Hepatocyte (in vitro differentiated cells): ENCODE data around the gene HNF4A. TPM values are rescaled to one million over a fixed set of nuclear protein-coding genes. Genes with fewer than 3 reads are reported as not detected.

Experiments used
- DNase-seq: peaks from one replicate; pipeline ENCODE4 v3.0.0-alpha.2; 2016; ENCODE audit warnings: low spot score
- H2AFZ ChIP-seq: fragments of 200-600 bp; sonication (generic); 2 replicates; pipeline ENCODE4 v1.6.0; 2016; ENCODE audit warnings: antibody characterized with exemption, mild to moderate bottlenecking
- H3K27ac ChIP-seq: fragments of 200-600 bp; sonication (generic); 2 replicates; pipeline ENCODE4 v1.5.1; 2016; ENCODE audit warnings: mild to moderate bottlenecking
- H3K27me3 ChIP-seq: fragments of 200-600 bp; sonication (generic); 2 replicates; pipeline ENCODE4 v1.6.1; 2016
- H3K36me3 ChIP-seq: fragments of 200-600 bp; sonication (generic); replicated peaks from 2 replicates; pipeline ENCODE4 v1.5.1; 2016; ENCODE audit warnings: low read depth; ENCODE audit not compliant: insufficient read depth
- H3K4me1 ChIP-seq: fragments of 200-600 bp; sonication (generic); 2 replicates; pipeline ENCODE4 v1.5.1; 2016; ENCODE audit warnings: mild to moderate bottlenecking, moderate library complexity; ENCODE audit not compliant: insufficient read depth
- H3K4me2 ChIP-seq: fragments of 200-600 bp; sonication (generic); 2 replicates; pipeline ENCODE4 v1.6.0; 2016
- H3K4me3 ChIP-seq: fragments of 200-600 bp; sonication (generic); 2 replicates; pipeline ENCODE4 v1.5.1; 2016; ENCODE audit warnings: mild to moderate bottlenecking
- H3K79me2 ChIP-seq: fragments of 200-600 bp; sonication (generic); 2 replicates; pipeline ENCODE4 v1.6.0; 2017; ENCODE audit warnings: mild to moderate bottlenecking
- H3K9me2 ChIP-seq: fragments of 200-600 bp; sonication (generic); replicated peaks from 2 replicates; pipeline ENCODE4 v1.6.0; 2017; ENCODE audit warnings: mild to moderate bottlenecking; ENCODE audit not compliant: insufficient read depth
- H3K9me3 ChIP-seq: fragments of 200-600 bp; sonication (generic); 2 replicates; pipeline ENCODE4 v1.5.1; 2016; ENCODE audit warnings: low read depth, mild to moderate bottlenecking
- H4K20me1 ChIP-seq: fragments of 200-600 bp; sonication (generic); 2 replicates; pipeline ENCODE4 v1.6.0; 2016; ENCODE audit warnings: mild to moderate bottlenecking; ENCODE audit not compliant: insufficient read depth, poor library complexity, severe bottlenecking
- CTCF ChIP-seq: fragments of 200-600 bp; sonication (generic); IDR thresholded peaks from 2 replicates; pipeline ENCODE4 v1.5.1; 2016; ENCODE audit warnings: antibody characterized with exemption, mild to moderate bottlenecking; ENCODE audit not compliant: poor library complexity
- EZH2 ChIP-seq: fragments of 200-600 bp; sonication (generic); IDR thresholded peaks from 2 replicates; pipeline ENCODE4 v1.6.1; 2016; ENCODE audit warnings: antibody characterized with exemption, mild to moderate bottlenecking, borderline replicate concordance
- EZH2phosphoT487 ChIP-seq: fragments of 200-600 bp; sonication (generic); IDR thresholded peaks from one replicate; pipeline ENCODE4 v1.6.1; 2018; ENCODE audit warnings: antibody characterized with exemption, mild to moderate bottlenecking, low read depth, moderate library complexity; ENCODE audit not compliant: unreplicated experiment, severe bottlenecking
- WGBS: methylation state at CpG from one replicate; pipeline ENCODE4 v1.1.6; 2016; ENCODE audit warnings: low lambda C conversion rate; ENCODE audit errors: missing lambda C conversion rate; 5-methylcytosine and 5-hydroxymethylcytosine counted together
- polyA plus RNA-seq: library from polyadenylated mRNA; unstranded; fragments of >200 nt; fragmentation: Nextera tagmentation; extraction: Ambion mirVana; gene quantifications from 2 replicates; pipeline ENCODE4 v1.2.1, GENCODE V29; 2016
- total RNA-seq: library from RNA; depleted of rRNA; stranded (reverse); fragments of >200 nt; gene quantifications from 2 replicates; pipeline ENCODE4 v1.2.3, GENCODE V29; 2014

HNF4A gene
- total and polyA plus RNA-seq, 2 experiments from 2014 or later = 38.2 to 88.0 TPM

- Histone ChIP-seq H3K27ac (peak overlapping the region; percentile 97), H3K36me3 (no peaks in the 10 kb centered on the region), H3K27me3 (no peaks in the 10 kb centered on the region), H3K9me2 (no peaks in the 10 kb centered on the region), H2AFZ (no peak overlapping the region), H4K20me1 (no peaks in the 10 kb centered on the region), H3K4me3 (no peak overlapping the region), H3K9me3 (no peaks in the 10 kb centered on the region), H3K4me1 (peaks cover 37% of the 10 kb centered on the region), H3K4me2 (peak overlapping the region; percentile 12), H3K79me2 (peaks cover 34% of the 10 kb centered on the region)
- WGBS = 93% methylated on average over 20 of the region's 20 CpGs
- no peak for TF ChIP-seq EZH2phosphoT487
- peak; percentile 3 for DNase-seq
Measured at GRCh38 chr20:44405785-44406571, 50.5 kb downstream of the HNF4A start.

- H2AFZ ChIP-seq = no peak overlapping the region
- H4K20me1 ChIP-seq = no peaks in the 10 kb centered on the region
- peak overlapping the region; percentile 12 for H3K4me2 ChIP-seq
- no peaks in the 10 kb centered on the region for H3K36me3 ChIP-seq
- peaks cover 38% of the 10 kb centered on the region for H3K4me1 ChIP-seq
- no peaks in the 10 kb centered on the region for H3K9me2 ChIP-seq
- no peak overlapping the region for H3K4me3 ChIP-seq
- peak; percentile 8 for DNase-seq
- WGBS = 69% methylated on average over 7 of the region's 7 CpGs
- no peaks in the 10 kb centered on the region for H3K27me3 ChIP-seq
- peak overlapping the region; percentile 97 for H3K27ac ChIP-seq
- TF ChIP-seq CTCF = no peak
- H3K9me3 ChIP-seq = no peaks in the 10 kb centered on the region
- H3K79me2 ChIP-seq = peaks cover 29% of the 10 kb centered on the region
Measured at GRCh38 chr20:44406572-44407137, 51.2 kb downstream of the HNF4A start.

- Histone ChIP-seq H3K27me3 (no peaks in the 10 kb centered on the region), H3K9me2 (no peaks in the 10 kb centered on the region), H3K4me2 (no peak overlapping the region), H3K4me1 (peaks cover 48% of the 10 kb centered on the region), H4K20me1 (no peaks in the 10 kb centered on the region), H3K9me3 (no peaks in the 10 kb centered on the region), H3K4me3 (no peak overlapping the region), H3K79me2 (peaks cover 24% of the 10 kb centered on the region), H2AFZ (no peak overlapping the region), H3K36me3 (no peaks in the 10 kb centered on the region), H3K27ac (peak overlapping the region; percentile 100)
- TF ChIP-seq EZH2 (no peak), EZH2phosphoT487 (no peak), CTCF (no peak)
- peak; percentile 92 for DNase-seq
- WGBS = 55% methylated on average over 14 of the region's 14 CpGs
Measured at GRCh38 chr20:44407402-44408184, 52.1 kb downstream of the HNF4A start.

- WGBS = 85% methylated on average over 2 of the region's 2 CpGs
- no peak overlapping the region for H3K4me2 ChIP-seq
- no peak overlapping the region for H2AFZ ChIP-seq
- no peaks in the 10 kb centered on the region for H3K36me3 ChIP-seq
- peaks cover 8% of the 10 kb centered on the region for H3K79me2 ChIP-seq
- no peaks in the 10 kb centered on the region for H3K27me3 ChIP-seq
- no peaks in the 10 kb centered on the region for H3K9me2 ChIP-seq
- H3K4me3 ChIP-seq = no peak overlapping the region
- peaks cover 54% of the 10 kb centered on the region for H3K4me1 ChIP-seq
- H4K20me1 ChIP-seq = no peaks in the 10 kb centered on the region
- DNase-seq = no peak
- H3K9me3 ChIP-seq = no peaks in the 10 kb centered on the region
- TF ChIP-seq CTCF (no peak), EZH2 (no peak), EZH2phosphoT487 (no peak)
- peak overlapping the region; percentile 100 for H3K27ac ChIP-seq
Measured at GRCh38 chr20:44409132-44409600, 53.7 kb downstream of the HNF4A start.
